ENCODE measurements around the gene ZMYM1.
"Not testable (repeated sequence)": the region's sequence is repeated elsewhere in the genome, so short reads cannot be mapped to it uniquely, and the experiment has no call there.

- TF ChIP-seq CTCF, POLR2A (IDR thresholded peaks at IDR 0.05): not testable (repeated sequence)
These were observed 24.9 kb upstream of the ZMYM1 start for GRCh38 chr1:35054282-35054681.
